GM21381 (cell line): ENCODE measurements around the gene CIB4.

Source experiments
- ATAC-seq: cut with Tn5 transposase; IDR thresholded peaks from one replicate; pipeline ENCODE4 v1.9.1; 2021; ENCODE audit warnings: mild to moderate bottlenecking, moderate library complexity; ENCODE audit not compliant: unreplicated experiment

The CIB4 gene

DNA sequence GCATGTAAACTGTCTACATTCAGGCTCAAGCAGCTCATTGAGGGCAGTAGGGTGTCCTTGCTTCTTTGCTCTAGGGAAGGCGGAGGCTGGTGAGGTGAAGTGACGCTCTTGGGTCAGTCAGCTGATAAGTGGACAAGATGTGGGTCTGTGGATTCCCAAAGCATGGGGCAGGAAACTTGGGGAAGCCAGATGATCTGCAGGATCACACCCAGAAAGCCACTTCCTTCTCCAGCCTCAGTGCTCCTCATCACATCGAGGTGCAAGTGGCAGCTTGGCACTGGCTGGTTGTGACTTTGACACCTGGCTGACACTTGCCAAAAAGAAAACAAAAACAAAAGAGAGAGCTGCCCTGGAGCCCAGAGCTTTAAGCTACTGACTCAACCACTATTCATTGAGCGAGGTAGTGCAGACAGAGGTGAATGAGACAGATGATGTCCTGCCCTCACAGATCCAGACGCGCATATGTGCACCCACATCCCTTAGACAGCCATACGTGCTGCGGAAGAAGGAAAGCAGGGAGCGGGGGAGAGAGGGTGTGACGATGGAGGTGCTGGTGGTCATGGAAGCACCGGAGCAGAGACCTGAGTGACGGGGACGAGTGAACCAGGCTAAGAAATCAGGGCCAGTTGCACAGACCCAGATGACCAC is 3.1 kb upstream of the CIB4 start:
- no peak for ATAC-seq

- ATAC-seq: no peak
These were observed 1.3 kb upstream of the CIB4 start for GRCh38 chr2:26642429-26642828.

DNA sequence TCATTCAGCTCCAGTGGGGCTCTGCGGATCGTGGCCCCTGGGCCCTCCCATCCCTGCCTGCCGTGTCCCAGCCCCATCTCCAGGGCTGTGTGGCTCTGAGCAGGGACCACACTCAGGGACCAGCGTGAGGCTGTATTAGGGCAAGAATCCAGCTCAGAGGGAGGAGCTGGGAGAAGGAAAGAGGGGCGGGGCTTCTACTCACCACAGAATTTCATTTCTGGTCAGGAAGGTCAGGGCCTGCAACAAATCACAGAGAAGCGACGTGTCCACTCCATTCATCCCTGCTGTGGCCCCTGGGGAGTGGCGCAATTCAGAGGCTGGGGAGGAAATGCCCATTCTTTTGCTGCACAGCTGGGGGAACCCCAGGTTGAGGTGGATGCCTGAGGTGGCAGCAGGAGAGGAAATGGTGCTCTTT is 828 bp downstream of the CIB4 start:
- ATAC-seq: no peak

GRCh38 chr2:26639685-26640243 is 1.4 kb downstream of the CIB4 start:
- no peak for ATAC-seq

GRCh38 chr2:26637811-26638310 is 3.3 kb downstream of the CIB4 start:
- no peak for ATAC-seq

DNA sequence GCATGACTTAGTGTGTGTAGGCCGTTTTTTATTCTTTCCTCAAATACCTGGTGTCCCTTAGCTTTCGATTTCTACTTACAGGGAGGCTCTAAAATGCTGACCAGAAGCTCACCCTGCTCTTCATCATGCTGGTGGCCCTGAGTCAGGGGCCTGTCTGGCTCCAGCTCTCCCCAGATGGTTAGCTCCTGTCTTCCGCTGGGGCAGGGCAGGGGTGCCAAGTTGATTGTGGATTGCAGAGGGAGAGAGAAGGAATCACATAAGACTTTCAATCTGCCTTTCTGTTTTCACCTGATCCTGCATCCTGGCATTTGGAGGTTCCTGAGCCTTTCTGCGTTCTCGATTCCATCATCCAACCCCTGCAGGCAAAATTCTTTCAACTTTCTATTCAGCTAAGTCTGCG is 4.2 kb downstream of the CIB4 start:
- no peak for ATAC-seq

- ATAC-seq: no peak
These were observed 5.8 kb downstream of the CIB4 start for GRCh38 chr2:26635401-26635800.

DNA sequence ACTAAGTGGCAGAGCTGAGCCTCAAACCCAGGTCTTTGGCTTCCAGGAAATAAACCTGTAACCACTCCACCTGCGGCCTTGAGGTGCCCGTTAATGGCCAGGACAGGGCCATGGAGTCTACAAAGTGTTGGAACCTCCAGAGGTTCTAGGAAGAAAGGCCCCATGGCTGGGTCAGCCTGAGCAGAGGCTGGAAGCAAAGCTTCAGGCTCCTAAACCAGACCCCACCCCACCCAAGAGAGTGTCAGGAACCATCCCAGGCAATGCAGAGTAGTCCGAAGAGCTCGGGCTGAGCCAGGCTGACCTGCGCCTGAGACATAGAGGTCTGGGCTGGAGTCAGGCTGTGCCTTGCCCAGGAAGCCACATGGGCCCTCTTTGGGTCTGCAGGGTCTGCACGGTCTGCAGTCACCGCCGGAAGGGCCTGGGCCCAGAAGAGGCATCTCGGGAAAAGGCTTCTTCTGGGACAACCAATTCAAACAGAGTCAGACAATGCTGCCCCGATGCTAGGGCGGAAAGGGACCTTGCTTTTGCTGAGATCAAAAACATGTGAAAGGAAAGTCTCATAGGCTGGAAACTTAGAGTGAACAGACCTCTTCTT is 6.4 kb downstream of the CIB4 start:
- no peak for ATAC-seq

- no peak for ATAC-seq
These were observed 7.1 kb downstream of the CIB4 start for GRCh38 chr2:26633993-26634595.

DNA sequence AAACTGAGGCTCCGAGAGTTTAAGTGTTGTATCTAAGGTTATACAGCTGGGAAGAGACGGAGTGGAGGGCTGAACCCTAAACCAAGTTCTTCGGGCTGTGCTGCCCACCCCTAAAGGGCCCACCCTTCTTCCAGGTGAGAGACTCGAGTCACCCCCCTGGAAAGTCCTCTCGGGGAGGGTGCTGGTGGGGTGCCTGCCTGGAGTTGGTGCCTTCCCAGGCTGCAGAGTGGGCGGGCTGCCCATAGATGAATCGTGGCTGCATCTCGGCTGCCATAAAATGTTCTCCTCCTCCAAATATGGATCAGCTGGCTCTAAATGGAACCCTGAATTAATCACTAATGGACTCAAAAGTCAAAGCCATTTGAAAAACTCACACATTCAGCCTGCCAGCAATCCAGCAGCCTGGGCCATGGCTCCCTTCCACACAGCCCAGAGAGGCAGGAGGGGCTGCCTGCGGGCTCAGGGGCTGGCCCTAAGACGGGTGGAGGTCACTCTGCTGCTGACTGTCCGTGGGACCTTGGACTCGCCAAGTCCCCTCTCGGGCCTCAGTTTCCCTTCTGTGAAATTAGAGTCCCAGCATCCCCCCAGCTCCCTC is 7.7 kb downstream of the CIB4 start:
- no peak for ATAC-seq

DNA sequence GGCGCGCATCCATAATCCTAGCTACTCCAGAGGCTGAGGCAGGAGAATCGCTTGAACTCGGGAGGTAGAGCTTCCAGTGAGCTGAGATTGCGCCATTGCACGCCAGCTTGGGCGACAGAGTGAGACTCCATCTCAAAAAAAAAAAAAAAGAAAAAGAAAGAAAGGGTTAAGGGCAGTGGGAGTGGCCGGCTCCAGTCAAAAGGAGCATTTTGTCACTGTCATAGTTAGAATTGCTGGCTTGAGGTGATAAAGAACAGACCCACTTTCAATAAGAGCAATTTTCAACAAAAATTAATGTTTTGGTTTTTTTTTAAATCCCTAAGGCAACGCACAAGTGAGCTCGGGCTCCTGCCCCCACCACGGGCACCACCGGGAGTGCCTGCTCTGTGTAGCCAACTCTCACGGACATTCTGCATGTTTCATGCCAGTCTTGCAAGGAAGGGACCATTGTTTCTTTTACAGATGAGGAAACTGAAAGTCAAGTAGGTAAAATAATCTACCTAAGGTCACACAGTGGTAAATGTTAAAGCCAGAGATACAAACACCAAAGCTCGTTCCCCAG is 8.5 kb downstream of the CIB4 start:
- ATAC-seq: no peak

DNA sequence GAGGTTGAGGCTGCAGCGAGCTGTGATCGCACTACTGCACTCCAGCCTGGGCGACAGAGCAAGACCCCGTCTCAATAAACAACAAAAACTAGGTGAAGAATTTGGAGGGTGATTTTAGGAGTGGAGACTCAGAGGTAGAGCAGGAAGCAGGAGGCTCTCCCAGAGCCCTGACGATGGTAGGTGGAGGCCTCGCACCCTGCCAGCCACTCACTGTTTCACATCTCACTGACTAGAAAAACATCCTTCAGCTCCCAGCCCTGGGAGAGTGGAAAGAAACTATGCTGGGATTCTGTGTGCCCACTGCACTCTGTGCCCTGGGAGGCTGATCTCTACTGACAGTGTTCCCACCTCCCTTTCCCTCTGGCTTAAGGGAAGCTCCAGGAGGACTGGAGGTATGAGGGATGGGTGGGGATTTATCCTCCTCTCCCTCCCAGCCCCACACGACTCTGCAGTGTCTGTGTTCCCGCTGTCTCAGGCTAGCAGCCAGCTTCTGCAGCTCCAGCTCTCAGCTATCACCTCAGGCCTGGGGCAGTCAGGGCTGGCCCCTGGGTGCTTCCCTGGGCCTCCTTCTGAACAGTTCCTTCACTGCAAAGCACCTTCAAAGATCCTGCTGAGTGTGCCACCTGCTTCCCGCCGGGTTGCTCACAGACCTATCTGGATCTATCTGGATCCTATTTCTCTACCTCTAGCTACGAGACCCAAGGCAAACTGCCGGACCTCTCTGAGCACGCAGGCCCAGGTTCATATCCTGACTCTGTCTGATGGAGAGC is 9.6 kb downstream of the CIB4 start:
- no peak for ATAC-seq

DNA sequence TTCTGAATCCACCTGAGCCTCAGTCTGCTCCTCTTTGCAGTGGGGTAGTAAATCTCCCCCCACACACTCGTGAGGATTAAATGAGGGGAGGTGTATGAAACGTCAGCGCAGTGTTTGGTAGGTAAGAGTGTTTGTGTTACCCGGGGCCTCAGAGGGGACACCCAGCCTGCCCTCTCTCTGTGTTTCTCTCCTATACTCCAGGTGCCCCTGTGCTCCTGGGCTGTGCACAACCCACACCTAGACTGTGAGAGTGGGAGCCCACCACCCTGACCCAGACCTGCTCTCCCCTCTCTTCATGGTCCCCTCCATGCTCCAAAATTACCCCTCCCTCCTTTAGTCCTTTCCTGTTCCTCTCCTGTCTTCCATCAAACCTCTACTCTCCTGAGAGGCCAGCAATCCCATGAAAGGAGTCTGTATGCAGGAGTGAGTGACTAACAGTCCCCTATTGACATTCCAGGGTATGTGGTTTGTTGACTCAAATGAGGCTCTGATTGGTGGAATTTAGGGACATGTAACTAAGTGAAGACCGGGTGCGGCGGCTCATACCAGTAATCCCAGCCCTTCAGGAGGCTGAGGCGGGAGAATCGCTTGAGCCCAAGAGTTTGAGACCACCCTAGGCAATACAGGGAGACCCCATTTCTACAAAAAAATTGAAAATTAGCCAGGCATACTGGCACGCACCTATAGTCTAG is 10.4 kb downstream of the CIB4 start:
- ATAC-seq: no peak

GRCh38 chr2:26630235-26630634 is 10.9 kb downstream of the CIB4 start:
- ATAC-seq: no peak

GRCh38 chr2:26629751-26630150 is 11.4 kb downstream of the CIB4 start:
- ATAC-seq: no peak

GRCh38 chr2:26629346-26629630 is 11.9 kb downstream of the CIB4 start:
- no peak for ATAC-seq

- ATAC-seq: no peak
These were observed 12.4 kb downstream of the CIB4 start for GRCh38 chr2:26628561-26629345.

- ATAC-seq: no peak
These were observed 13.6 kb downstream of the CIB4 start for GRCh38 chr2:26627350-26628105.

GRCh38 chr2:26626606-26627005 is 14.6 kb downstream of the CIB4 start:
- ATAC-seq: no peak
